ENCODE measurements around the gene ACAN.

Gene ACAN

GRCh38 chr15:88839146-88839545 is 35.9 kb downstream of the ACAN start:
- Histone ChIP-seq H3K9me3 (replicated peaks; ENCODE audit: insufficient read depth, low read length) (no peaks in the 10 kb centered on the region), H3K4me1 (ENCODE audit: low read length) (no peaks in the 10 kb centered on the region), H3K9ac (ENCODE audit: low read length) (no peak overlapping the region), H3K27ac (ENCODE audit: low read length) (no peak overlapping the region), H3K4me3 (ENCODE audit: low read length) (no peak overlapping the region), H3K9me2 (replicated peaks; ENCODE audit: insufficient read depth, low read length) (no peaks in the 10 kb centered on the region), H3K36me3 (replicated peaks; ENCODE audit: insufficient read depth, low read length) (no peaks in the 10 kb centered on the region), H3K27me3 (replicated peaks; ENCODE audit: insufficient read depth, low read length) (no peaks in the 10 kb centered on the region), H2AFZ (ENCODE audit: low read length) (no peak overlapping the region), H4K20me1 (ENCODE audit: insufficient read depth, low read length) (no peaks in the 10 kb centered on the region), H3K4me2 (ENCODE audit: low read depth, low read length) (no peak overlapping the region), H3F3A (ENCODE audit: insufficient read depth, low read length) (no peaks in the 10 kb centered on the region), H3K79me2 (ENCODE audit: low read length) (no peaks in the 10 kb centered on the region)
- DNase-seq, result no peak
- TF ChIP-seq, protein P1, sequence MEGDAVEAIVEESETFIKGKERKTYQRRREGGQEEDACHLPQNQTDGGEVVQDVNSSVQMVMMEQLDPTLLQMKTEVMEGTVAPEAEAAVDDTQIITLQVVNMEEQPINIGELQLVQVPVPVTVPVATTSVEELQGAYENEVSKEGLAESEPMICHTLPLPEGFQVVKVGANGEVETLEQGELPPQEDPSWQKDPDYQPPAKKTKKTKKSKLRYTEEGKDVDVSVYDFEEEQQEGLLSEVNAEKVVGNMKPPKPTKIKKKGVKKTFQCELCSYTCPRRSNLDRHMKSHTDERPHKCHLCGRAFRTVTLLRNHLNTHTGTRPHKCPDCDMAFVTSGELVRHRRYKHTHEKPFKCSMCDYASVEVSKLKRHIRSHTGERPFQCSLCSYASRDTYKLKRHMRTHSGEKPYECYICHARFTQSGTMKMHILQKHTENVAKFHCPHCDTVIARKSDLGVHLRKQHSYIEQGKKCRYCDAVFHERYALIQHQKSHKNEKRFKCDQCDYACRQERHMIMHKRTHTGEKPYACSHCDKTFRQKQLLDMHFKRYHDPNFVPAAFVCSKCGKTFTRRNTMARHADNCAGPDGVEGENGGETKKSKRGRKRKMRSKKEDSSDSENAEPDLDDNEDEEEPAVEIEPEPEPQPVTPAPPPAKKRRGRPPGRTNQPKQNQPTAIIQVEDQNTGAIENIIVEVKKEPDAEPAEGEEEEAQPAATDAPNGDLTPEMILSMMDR (IDR thresholded peaks at IDR 0.05; ENCODE audit: low read length), result no peak
- TF ChIP-seq EZH2phosphoT487 (IDR thresholded peaks at IDR 0.05; ENCODE audit: low read length), result no peak
- no peak for TF ChIP-seq EZH2 (optimal IDR thresholded peaks at IDR 0.05; ENCODE audit: low read depth, low read length)

GRCh38 chr15:88839961-88840360 is 36.7 kb downstream of the ACAN start:
- Histone ChIP-seq H4K20me1 (ENCODE audit: insufficient read depth, low read length) (no peaks in the 10 kb centered on the region), H3K4me3 (ENCODE audit: low read length) (no peak overlapping the region), H3F3A (ENCODE audit: insufficient read depth, low read length) (no peaks in the 10 kb centered on the region), H3K4me1 (ENCODE audit: low read length) (no peaks in the 10 kb centered on the region), H3K4me2 (ENCODE audit: low read depth, low read length) (no peak overlapping the region), H3K27ac (ENCODE audit: low read length) (no peak overlapping the region), H3K27me3 (replicated peaks; ENCODE audit: insufficient read depth, low read length) (no peaks in the 10 kb centered on the region), H2AFZ (ENCODE audit: low read length) (no peak overlapping the region), H3K9me3 (replicated peaks; ENCODE audit: insufficient read depth, low read length) (no peaks in the 10 kb centered on the region), H3K9me2 (replicated peaks; ENCODE audit: insufficient read depth, low read length) (no peaks in the 10 kb centered on the region), H3K36me3 (replicated peaks; ENCODE audit: insufficient read depth, low read length) (no peaks in the 10 kb centered on the region), H3K9ac (ENCODE audit: low read length) (no peak overlapping the region), H3K79me2 (ENCODE audit: low read length) (no peaks in the 10 kb centered on the region)
- DNase-seq, result no peak
- TF ChIP-seq, protein P1 (IDR thresholded peaks at IDR 0.05; ENCODE audit: low read length), result no peak
- TF ChIP-seq EZH2 (optimal IDR thresholded peaks at IDR 0.05; ENCODE audit: low read depth, low read length) (no peak), EZH2phosphoT487 (IDR thresholded peaks at IDR 0.05; ENCODE audit: low read length) (no peak)

DNA sequence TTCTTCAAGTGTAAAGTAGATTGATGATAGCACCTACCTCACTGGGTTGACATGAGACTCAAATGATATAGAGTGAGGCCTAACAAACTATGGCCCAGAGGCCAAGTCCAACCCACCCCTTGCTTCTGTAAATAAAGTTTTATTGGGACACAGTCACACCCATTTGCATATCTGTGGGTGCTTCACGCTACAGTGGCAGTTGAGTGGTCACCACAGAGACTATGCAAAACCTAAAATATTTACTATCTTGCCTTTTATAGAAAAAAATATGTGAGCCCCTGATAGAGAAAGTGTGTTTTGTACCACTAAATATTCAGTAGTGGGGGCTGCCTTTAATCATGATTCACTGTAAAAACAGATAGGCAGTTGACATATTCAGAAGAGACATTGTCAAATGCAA is 38.0 kb downstream of the ACAN start:
- Histone ChIP-seq H3K36me3 (replicated peaks; ENCODE audit: insufficient read depth, low read length) (no peaks in the 10 kb centered on the region), H3K27ac (ENCODE audit: low read length) (no peak overlapping the region), H3F3A (ENCODE audit: insufficient read depth, low read length) (no peaks in the 10 kb centered on the region), H3K79me2 (ENCODE audit: low read length) (no peaks in the 10 kb centered on the region), H3K27me3 (replicated peaks; ENCODE audit: insufficient read depth, low read length) (no peaks in the 10 kb centered on the region), H3K4me1 (ENCODE audit: low read length) (no peaks in the 10 kb centered on the region), H4K20me1 (ENCODE audit: insufficient read depth, low read length) (no peaks in the 10 kb centered on the region), H3K4me3 (ENCODE audit: low read length) (no peak overlapping the region), H3K9ac (ENCODE audit: low read length) (no peak overlapping the region), H3K4me2 (ENCODE audit: low read depth, low read length) (no peak overlapping the region), H2AFZ (ENCODE audit: low read length) (no peak overlapping the region), H3K9me2 (replicated peaks; ENCODE audit: insufficient read depth, low read length) (no peaks in the 10 kb centered on the region), H3K9me3 (replicated peaks; ENCODE audit: insufficient read depth, low read length) (no peaks in the 10 kb centered on the region)
- TF ChIP-seq, protein P1 (IDR thresholded peaks at IDR 0.05; ENCODE audit: low read length), result no peak
- TF ChIP-seq EZH2 (optimal IDR thresholded peaks at IDR 0.05; ENCODE audit: low read depth, low read length) (no peak), EZH2phosphoT487 (IDR thresholded peaks at IDR 0.05; ENCODE audit: low read length) (no peak)
- DNase-seq, result no peak

Data from MM.1S (cell line).